Osteoblast (primary cell): ENCODE data around the gene CDYL2. TPM values are rescaled to one million over a fixed set of nuclear protein-coding genes. Genes with fewer than 3 reads are reported as not detected.

Experiments
- DNase-seq: peaks from one replicate; pipeline ENCODE4 v3.0.0; 2011; ENCODE audit warnings: low spot score, mixed read lengths; ENCODE audit not compliant: insufficient read length; ENCODE audit errors: missing footprints
- H2AFZ ChIP-seq: 2 replicates; pipeline ENCODE4 v1.6.0; 2011; ENCODE audit warnings: mild to moderate bottlenecking, low read length
- H3K27ac ChIP-seq: 2 replicates; pipeline ENCODE4 v1.5.1; 2011; ENCODE audit warnings: mild to moderate bottlenecking, low read depth, low read length, moderate library complexity
- H3K27me3 ChIP-seq: 2 replicates; pipeline ENCODE4 v1.6.0; 2012; ENCODE audit warnings: mild to moderate bottlenecking, control low read depth, inconsistent platforms, low read length, moderate library complexity; ENCODE audit not compliant: insufficient read depth
- H3K36me3 ChIP-seq: 2 replicates; pipeline ENCODE4 v1.5.1; 2011; ENCODE audit warnings: mild to moderate bottlenecking, low read length, control low read depth, moderate library complexity; ENCODE audit not compliant: insufficient read depth
- H3K4me1 ChIP-seq: 2 replicates; pipeline ENCODE4 v1.5.1; 2011; ENCODE audit warnings: mild to moderate bottlenecking, low read length, control low read depth, moderate library complexity; ENCODE audit not compliant: insufficient read depth
- H3K4me2 ChIP-seq: 2 replicates; pipeline ENCODE4 v1.6.0; 2011; ENCODE audit warnings: mild to moderate bottlenecking, low read length; ENCODE audit not compliant: insufficient read depth
- H3K4me3 ChIP-seq: fragments of 200-600 bp; sonication (generic); 3 replicates; pipeline ENCODE4 v1.5.1; 2012; ENCODE audit warnings: mild to moderate bottlenecking, low read length, inconsistent platforms; ENCODE audit not compliant: insufficient read depth
- H3K79me2 ChIP-seq: 2 replicates; pipeline ENCODE4 v1.6.0; 2012; ENCODE audit warnings: mild to moderate bottlenecking, low read length, control low read depth, inconsistent platforms; ENCODE audit not compliant: insufficient read depth
- H3K9me3 ChIP-seq: 2 replicates; pipeline ENCODE4 v1.5.1; 2011; ENCODE audit warnings: low read depth, low read length, control low read depth
- H4K20me1 ChIP-seq: 2 replicates; pipeline ENCODE4 v1.6.0; 2012; ENCODE audit warnings: mild to moderate bottlenecking, low read length, control low read depth; ENCODE audit not compliant: insufficient read depth
- CTCF ChIP-seq: IDR thresholded peaks from 2 replicates; pipeline ENCODE4 v1.5.1; 2011; ENCODE audit warnings: mild to moderate bottlenecking, low read depth, low read length, moderate library complexity; ENCODE audit errors: extremely low read depth
- total RNA-seq: library from RNA; depleted of rRNA; stranded (reverse); fragments of >200 nt; gene quantifications from 2 replicates; pipeline ENCODE4 v1.2.3, GENCODE V29; 2012

CDYL2 gene
- total RNA-seq, 1 donor = 8.3 TPM

GRCh38 chr16:80585764-80586163 lies 218.6 kb downstream of the CDYL2 start:
- Histone ChIP-seq H2AFZ (no peak overlapping the region), H3K4me2 (no peak overlapping the region), H3K27ac (no peak overlapping the region), H3K9me3 (no peaks in the 10 kb centered on the region), H4K20me1 (no peaks in the 10 kb centered on the region), H3K27me3 (no peaks in the 10 kb centered on the region), H3K36me3 (no peaks in the 10 kb centered on the region), H3K4me3 (no peak overlapping the region), H3K79me2 (no peaks in the 10 kb centered on the region), H3K4me1 (peaks cover 8% of the 10 kb centered on the region)
- no peak for TF ChIP-seq CTCF
- DNase-seq = no peak

GRCh38 chr16:80583466-80583865 lies 220.9 kb downstream of the CDYL2 start:
- Histone ChIP-seq H4K20me1 (no peaks in the 10 kb centered on the region), H3K9me3 (no peaks in the 10 kb centered on the region), H3K4me1 (peaks cover 8% of the 10 kb centered on the region), H3K4me2 (no peak overlapping the region), H3K79me2 (no peaks in the 10 kb centered on the region), H3K4me3 (peak overlapping the region; percentile 10), H2AFZ (no peak overlapping the region), H3K36me3 (no peaks in the 10 kb centered on the region), H3K27me3 (no peaks in the 10 kb centered on the region), H3K27ac (no peak overlapping the region)
- no peak for DNase-seq
- TF ChIP-seq CTCF = no peak

- Histone ChIP-seq H2AFZ (no peak overlapping the region), H3K27me3 (no peaks in the 10 kb centered on the region), H3K4me1 (peaks cover 8% of the 10 kb centered on the region), H3K27ac (no peak overlapping the region), H3K9me3 (no peaks in the 10 kb centered on the region), H3K4me3 (no peak overlapping the region), H3K4me2 (no peak overlapping the region), H4K20me1 (no peaks in the 10 kb centered on the region), H3K36me3 (no peaks in the 10 kb centered on the region), H3K79me2 (no peaks in the 10 kb centered on the region)
- no peak for TF ChIP-seq CTCF
- peak; percentile 63 for DNase-seq
These were observed 224.1 kb downstream of the CDYL2 start for GRCh38 chr16:80580109-80580832.

- no peaks in the 10 kb centered on the region for H3K9me3 ChIP-seq
- no peaks in the 10 kb centered on the region for H3K4me1 ChIP-seq
- H3K36me3 ChIP-seq = no peaks in the 10 kb centered on the region
- H4K20me1 ChIP-seq = no peaks in the 10 kb centered on the region
- no peak overlapping the region for H3K4me3 ChIP-seq
- H3K4me2 ChIP-seq = no peak overlapping the region
- no peak overlapping the region for H3K27ac ChIP-seq
- H3K79me2 ChIP-seq = no peaks in the 10 kb centered on the region
- H2AFZ ChIP-seq = no peak overlapping the region
- DNase-seq = no peak
- peaks cover 9% of the 10 kb centered on the region for H3K27me3 ChIP-seq
- TF ChIP-seq CTCF = no peak
These were observed 226.7 kb downstream of the CDYL2 start for GRCh38 chr16:80577485-80578280.
